MG63 (cell line): ENCODE results near the gene RSBN1L. TPM values are rescaled to one million over a fixed set of nuclear protein-coding genes. Genes with fewer than 3 reads are reported as not detected.
A peak's percentile ranks its signal among the peaks of the same experiment; 100 is the strongest.

Experiments used
- DNase-seq: peaks from one replicate; pipeline ENCODE4 v3.0.0-alpha.2; 2020
- H3K27me3 ChIP-seq: fragments of 250-450 bp; sonication (Bioruptor Pico); 2 replicates; pipeline ENCODE4 v1.5.1; 2020; ENCODE audit warnings: mild to moderate bottlenecking, moderate library complexity
- H3K36me3 ChIP-seq: fragments of 250-450 bp; sonication (Bioruptor Pico); 2 replicates; pipeline ENCODE4 v1.5.1; 2020; ENCODE audit warnings: mild to moderate bottlenecking, moderate library complexity
- H3K4me3 ChIP-seq: fragments of 250-450 bp; sonication (Bioruptor Pico); 2 replicates; pipeline ENCODE4 v1.5.1; 2020; ENCODE audit warnings: mild to moderate bottlenecking, moderate library complexity
- H3K9me3 ChIP-seq: fragments of 250-450 bp; sonication (Bioruptor Pico); 2 replicates; pipeline ENCODE4 v1.5.1; 2020; ENCODE audit warnings: mild to moderate bottlenecking, moderate library complexity
- total RNA-seq: library from RNA; depleted of rRNA; stranded (reverse); fragments of >200 nt; shearing (Covaris generic); gene quantifications from 2 replicates; pipeline ENCODE4 v1.2.3, GENCODE V29; 2014; ENCODE audit warnings: low replicate concordance

RSBN1L gene
- total RNA-seq, 1 experiment from 2014 or later, result 19.1 TPM

DNA sequence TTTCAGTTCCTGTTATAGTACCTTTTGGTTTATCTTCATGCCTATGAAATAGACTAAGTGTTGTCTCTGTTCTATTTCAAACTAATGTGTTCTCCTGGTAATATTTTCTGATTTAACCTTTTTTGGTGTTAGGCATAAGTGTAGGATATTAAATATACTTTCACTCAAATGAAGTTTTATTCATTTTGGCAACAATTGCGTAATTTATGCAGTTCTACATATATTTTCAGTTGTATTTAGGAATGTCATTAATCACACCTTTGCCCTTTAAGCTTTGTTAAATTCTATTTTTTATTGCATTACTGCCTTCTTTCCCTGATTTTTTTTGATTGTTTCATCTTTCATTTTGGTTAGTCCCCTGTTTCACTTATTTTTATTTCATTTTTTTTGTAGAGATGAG lies 47.3 kb downstream of the RSBN1L start:
- Histone ChIP-seq H3K27me3 (no peaks in the 10 kb centered on the region), H3K4me3 (no peak overlapping the region), H3K9me3 (no peaks in the 10 kb centered on the region), H3K36me3 (no peaks in the 10 kb centered on the region; the same call in 1 of the 2 replicates)
- DNase-seq, result no peak

DNA sequence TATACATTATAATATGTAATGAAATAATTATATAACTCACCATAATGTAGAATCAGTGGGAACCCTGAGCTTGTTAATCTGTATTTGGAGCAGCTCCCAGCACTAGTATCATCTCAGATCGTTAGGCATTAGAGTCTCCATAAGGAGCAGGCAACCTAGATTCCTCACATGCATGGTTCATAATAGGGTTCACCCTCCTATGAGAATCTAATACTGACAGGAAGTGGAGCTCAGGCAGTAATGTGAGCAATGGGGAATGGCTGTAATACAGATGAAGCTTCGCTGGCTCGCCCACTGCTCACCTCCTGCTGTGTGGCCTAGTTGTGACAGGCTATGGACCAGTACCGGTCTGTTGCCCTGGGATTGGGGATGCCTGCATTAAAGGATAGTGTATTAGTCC lies 49.5 kb downstream of the RSBN1L start:
- H3K9me3 ChIP-seq, result no peaks in the 10 kb centered on the region
- DNase-seq, result no peak
- no peak overlapping the region for H3K4me3 ChIP-seq
- H3K27me3 ChIP-seq, result no peaks in the 10 kb centered on the region
- no peaks in the 10 kb centered on the region; the same call in 1 of the 2 replicates for H3K36me3 ChIP-seq

DNA sequence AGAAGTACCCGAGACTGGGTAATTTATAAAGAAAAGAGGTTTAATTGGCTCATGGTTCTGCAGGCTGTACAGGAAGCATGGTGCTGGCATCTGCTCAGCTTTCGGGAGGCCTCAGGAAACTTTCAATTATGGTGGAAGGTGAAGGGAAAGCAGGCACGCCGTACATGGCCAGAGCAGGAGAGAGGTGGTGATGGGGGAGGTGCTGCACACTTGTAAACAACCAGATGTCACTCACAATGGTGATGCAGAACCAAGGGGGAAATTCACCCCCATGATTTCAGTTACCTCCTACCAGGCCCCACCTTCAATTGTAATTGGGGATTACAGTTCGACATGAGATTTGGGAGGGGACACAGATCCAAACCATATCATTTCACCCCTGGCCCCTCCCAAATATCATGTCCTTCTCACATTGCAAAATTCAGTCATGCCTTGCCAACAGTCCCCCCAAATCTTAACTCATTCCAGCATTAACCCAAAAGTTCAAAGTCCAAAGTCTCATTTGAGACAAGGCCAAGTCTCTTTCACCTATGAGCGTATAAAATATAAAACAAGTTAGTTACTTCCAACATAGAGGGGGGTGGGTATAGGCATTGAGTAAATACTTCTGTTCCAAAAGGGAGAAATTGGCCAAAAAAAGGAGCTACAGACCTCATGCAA lies 50.0 kb downstream of the RSBN1L start:
- H3K36me3 ChIP-seq, result no peaks in the 10 kb centered on the region; the same call in 1 of the 2 replicates
- no peak overlapping the region for H3K4me3 ChIP-seq
- no peak for DNase-seq
- no peaks in the 10 kb centered on the region for H3K27me3 ChIP-seq
- no peaks in the 10 kb centered on the region for H3K9me3 ChIP-seq

DNA sequence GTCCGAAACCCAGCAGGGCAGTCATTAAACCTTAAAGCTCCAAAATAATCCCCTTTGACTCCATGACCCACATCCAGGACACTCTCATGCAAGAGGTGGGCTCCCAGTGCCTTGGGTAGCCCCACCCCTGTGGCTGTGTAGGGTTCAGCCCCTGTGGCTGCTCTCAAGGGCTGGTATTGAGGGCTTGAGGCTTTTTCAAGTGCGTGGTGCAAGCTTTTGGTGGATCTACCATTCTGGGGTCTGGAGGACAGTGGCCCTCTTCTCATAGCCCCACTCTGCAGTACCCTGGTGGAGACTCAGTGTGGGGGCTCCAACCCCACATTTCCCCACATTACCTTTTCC lies 50.5 kb downstream of the RSBN1L start:
- Histone ChIP-seq H3K4me3 (no peak overlapping the region), H3K27me3 (no peaks in the 10 kb centered on the region), H3K9me3 (no peaks in the 10 kb centered on the region), H3K36me3 (no peaks in the 10 kb centered on the region; the same call in 1 of the 2 replicates)
- DNase-seq, result no peak

DNA sequence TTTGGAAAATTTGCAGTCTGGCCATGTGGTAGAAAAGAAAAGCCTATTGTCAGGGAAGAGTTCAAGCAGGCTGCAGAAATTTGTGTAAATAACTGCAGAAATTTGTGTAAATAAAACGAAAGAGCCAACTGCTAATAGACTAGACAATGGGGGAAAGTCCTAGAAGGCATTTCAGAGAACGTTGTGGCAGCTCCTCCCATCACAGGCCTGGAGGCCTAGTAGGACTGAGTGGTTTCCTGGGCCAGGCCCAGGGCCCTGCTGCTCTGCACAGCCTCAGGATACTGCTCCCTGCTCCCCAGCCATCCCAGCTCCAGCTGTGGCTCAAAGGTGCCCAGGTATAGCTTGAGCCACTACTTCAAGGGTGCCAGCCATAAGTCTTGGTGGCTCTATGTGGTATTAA lies 50.9 kb downstream of the RSBN1L start:
- H3K36me3 ChIP-seq, result no peaks in the 10 kb centered on the region; the same call in 1 of the 2 replicates
- H3K4me3 ChIP-seq, result no peak overlapping the region
- H3K27me3 ChIP-seq, result no peaks in the 10 kb centered on the region
- H3K9me3 ChIP-seq, result no peaks in the 10 kb centered on the region
- no peak for DNase-seq

DNA sequence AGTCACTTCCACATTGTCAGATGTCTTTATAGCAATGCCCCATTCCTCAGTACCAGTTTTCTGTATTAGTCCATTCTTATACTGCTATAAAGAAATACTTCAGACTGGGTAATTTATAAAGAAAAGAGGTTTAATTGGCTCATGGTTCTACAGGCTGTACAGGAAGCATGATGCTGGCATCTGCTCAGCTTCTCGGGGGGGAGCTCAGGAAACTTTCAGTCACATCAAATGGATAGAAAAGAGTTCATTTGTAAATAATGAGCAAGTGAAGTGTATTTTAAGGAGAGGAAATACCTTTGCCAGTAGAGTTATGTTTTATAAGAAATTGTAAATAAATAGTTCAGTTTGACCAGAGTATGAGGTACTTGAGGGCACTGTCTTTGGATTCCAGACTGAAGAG lies 51.5 kb downstream of the RSBN1L start:
- no peaks in the 10 kb centered on the region for H3K27me3 ChIP-seq
- H3K36me3 ChIP-seq, result no peaks in the 10 kb centered on the region; the same call in 1 of the 2 replicates
- no peak for DNase-seq
- H3K4me3 ChIP-seq, result no peak overlapping the region
- H3K9me3 ChIP-seq, result no peaks in the 10 kb centered on the region

DNA sequence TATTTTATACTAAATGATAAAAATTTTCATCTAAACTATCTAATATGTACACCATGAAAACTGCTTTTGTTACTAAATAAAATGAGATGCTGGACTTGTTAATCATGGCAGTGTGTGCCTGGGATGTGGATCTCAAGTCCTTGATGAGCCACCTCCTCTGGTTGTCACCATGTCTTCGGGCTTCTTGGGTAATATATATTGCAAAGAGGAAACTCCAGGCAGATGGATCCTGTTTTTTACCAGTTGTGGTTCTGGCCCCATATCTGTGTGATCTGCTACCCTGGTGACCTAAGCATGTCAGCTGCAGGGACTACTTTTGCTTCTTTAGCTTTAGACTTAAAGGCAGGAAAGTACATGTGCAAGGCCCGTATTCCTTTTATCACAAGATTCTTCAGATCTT lies 55.8 kb downstream of the RSBN1L start:
- no peaks in the 10 kb centered on the region for H3K27me3 ChIP-seq
- H3K36me3 ChIP-seq, result no peaks in the 10 kb centered on the region; the same call in 1 of the 2 replicates

DNA sequence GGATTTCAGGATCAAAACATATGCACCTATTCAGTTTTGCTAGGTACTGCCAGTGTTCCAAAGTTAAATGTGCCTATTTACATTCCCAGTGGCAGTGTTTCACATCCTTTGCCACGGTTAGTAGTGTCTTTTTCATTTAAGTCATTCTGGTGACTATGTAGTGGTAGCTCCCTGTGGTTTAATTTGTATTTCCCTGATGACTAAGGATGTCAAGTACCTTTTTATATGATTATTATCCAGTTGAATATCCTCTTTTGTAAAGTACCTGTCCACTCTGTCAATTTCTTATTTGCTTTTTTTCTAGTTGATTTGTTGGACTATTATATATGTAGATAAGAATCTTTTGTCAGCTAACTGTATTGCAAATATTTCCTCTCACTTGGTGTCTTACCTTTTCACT lies 56.9 kb downstream of the RSBN1L start:
- Histone ChIP-seq H3K4me3 (no peak overlapping the region), H3K36me3 (no peaks in the 10 kb centered on the region; the same call in 1 of the 2 replicates), H3K9me3 (no peaks in the 10 kb centered on the region), H3K27me3 (no peaks in the 10 kb centered on the region)
- no peak for DNase-seq

More for the DNA sequence above, 55.8 kb downstream of the RSBN1L start:
- H3K4me3 ChIP-seq, result no peak overlapping the region
- DNase-seq, result no peak
- no peaks in the 10 kb centered on the region for H3K9me3 ChIP-seq

DNA sequence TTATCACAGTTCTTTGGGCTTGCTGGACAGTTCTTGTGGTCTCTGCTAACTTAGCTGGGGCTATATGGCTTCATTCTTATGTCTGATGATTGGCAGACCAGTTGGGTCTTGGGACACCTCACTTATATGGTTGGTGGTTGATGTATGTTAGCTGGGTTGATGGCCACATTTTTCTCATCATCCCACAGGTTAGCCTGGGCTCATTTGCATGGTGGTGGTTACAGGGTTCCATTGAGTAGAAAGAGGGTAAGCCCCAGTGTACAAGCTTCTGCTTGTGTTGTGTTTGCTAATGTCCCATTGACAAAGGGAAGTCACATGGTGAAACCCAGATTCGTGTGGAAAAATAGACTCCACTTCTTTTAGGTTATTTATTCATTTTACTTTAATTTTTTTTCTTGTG lies 61.3 kb downstream of the RSBN1L start:
- H3K36me3 ChIP-seq, result no peaks in the 10 kb centered on the region
- DNase-seq, result no peak
- H3K9me3 ChIP-seq, result no peaks in the 10 kb centered on the region

DNA sequence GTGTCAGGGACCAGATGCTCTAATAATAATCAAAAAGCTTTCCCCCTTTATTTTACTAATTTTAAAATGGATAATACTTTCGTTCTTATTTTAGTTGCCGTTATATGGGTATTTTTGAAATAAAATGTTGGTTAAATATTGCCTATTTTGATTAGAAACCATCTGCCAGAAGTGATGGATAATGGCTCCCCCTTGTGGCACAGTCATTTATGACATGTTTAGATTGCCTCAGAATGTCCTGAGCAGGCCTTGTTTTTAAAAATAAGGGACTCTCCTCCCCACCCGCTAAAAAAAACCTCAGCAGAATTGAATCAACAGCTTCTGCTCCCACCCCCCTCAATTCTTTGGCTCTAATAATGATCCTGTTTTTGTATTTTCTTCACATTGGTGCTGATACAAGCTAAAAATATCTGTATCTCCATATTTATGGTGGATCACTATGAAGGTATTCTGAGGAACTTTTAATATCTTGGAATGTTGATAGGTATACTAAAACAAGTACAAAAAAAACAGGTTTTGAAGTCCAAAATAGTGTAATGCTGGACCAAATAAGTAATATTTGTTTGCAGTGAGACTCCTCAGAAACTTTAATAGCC lies 63.1 kb downstream of the RSBN1L start:
- no peaks in the 10 kb centered on the region for H3K27me3 ChIP-seq
- H3K4me3 ChIP-seq, result no peak overlapping the region
- H3K9me3 ChIP-seq, result no peaks in the 10 kb centered on the region
- DNase-seq, result peak; percentile 16
- H3K36me3 ChIP-seq, result no peaks in the 10 kb centered on the region

More for the DNA sequence above, 61.3 kb downstream of the RSBN1L start:
- Histone ChIP-seq H3K4me3 (no peak overlapping the region), H3K27me3 (no peaks in the 10 kb centered on the region)

DNA sequence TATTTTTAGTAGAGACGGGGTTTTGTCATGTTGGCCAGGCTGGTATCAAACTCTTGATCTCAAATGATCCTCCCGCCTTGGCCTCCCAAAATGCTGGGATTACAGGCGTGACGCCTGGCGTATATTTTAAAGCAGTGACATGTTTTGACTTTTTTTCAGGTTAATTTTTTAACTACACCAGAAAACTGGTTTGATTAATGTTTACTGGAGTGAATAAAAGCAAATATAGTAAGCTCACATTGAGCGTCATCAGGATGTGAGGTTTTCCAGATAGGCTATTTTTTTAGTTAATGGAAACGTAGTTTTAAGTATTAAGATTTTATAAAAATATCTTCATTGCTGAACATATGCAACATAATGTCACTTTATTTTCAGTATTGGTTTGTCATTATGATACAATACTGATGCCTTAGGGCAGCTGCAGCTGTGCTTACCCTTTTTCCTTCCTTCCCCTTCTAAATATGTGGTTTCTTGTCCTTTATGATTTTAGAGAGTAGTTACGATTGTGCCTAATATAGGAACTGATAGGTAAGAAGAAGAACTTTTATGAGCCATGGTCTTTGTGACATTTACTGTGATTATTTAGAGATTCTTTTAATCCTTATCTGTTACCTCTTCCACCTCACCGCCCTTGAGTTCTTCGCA lies 64.7 kb downstream of the RSBN1L start:
- DNase-seq, result no peak
- Histone ChIP-seq H3K36me3 (no peaks in the 10 kb centered on the region), H3K4me3 (no peak overlapping the region), H3K27me3 (no peaks in the 10 kb centered on the region), H3K9me3 (no peaks in the 10 kb centered on the region)

DNA sequence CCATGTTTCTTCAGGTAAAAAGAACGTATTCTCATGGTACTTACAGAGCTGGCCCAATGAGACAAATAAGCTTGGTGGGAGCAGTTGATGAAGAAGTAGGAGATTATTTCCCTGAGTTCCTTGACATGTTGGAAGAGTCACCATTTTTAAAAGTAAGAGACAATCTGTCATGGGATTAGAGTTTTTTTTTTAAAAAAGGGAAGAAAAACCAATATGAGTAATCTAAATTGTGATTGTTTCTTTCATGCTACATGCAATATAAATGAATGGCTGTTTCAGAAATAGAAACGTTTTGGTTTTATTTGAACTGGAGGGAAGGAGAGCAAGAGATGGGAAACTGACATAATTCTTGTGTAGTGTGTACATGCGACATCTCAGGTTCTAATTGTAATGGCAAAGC lies 69.2 kb downstream of the RSBN1L start:
- DNase-seq, result no peak
- no peaks in the 10 kb centered on the region for H3K9me3 ChIP-seq
- H3K4me3 ChIP-seq, result no peak overlapping the region

DNA sequence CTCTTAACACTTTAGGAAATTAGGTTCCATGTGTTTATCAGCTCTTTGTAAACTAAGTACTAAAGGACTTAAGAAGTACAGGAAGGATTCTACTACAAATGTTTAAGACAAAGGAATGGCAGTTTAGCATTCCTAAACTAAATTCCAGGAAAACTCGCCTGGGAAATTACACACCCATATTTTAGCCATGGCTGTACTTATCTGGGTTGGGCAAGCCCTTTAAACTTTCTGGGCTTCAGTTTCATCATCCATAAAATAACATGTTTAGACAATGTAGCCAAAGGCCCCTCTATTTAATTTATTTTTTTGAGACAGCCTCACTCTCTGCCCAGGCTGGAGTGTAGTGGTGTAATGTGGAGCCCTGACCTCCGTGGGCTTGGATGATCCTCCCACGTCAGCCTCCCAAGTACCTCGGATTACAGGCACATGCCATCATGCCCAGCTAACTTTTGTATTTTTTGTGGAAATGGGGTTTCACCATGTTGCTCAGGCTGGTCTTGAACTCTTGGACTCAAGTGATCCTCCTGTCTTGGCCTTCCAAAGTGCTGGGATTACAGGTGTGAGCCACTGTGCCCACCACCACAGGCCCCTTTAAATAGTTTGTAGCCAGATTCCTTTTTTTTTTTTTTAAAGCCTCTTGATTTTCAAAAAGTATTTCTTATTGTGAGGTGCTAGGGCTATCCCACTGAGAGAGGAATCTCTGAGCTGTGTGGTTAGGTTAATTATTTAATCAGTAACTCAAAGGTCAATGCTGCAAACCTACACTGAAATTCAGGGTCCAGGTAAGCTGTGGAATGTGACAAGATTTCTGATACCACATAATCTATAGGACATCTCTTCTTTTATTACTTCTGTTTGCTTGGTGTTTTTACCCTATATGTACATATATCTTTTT lies 69.9 kb downstream of the RSBN1L start:
- DNase-seq, result no peak

More for the DNA sequence above, 69.2 kb downstream of the RSBN1L start:
- Histone ChIP-seq H3K27me3 (no peaks in the 10 kb centered on the region), H3K36me3 (no peaks in the 10 kb centered on the region; the same call in 1 of the 2 replicates)

DNA sequence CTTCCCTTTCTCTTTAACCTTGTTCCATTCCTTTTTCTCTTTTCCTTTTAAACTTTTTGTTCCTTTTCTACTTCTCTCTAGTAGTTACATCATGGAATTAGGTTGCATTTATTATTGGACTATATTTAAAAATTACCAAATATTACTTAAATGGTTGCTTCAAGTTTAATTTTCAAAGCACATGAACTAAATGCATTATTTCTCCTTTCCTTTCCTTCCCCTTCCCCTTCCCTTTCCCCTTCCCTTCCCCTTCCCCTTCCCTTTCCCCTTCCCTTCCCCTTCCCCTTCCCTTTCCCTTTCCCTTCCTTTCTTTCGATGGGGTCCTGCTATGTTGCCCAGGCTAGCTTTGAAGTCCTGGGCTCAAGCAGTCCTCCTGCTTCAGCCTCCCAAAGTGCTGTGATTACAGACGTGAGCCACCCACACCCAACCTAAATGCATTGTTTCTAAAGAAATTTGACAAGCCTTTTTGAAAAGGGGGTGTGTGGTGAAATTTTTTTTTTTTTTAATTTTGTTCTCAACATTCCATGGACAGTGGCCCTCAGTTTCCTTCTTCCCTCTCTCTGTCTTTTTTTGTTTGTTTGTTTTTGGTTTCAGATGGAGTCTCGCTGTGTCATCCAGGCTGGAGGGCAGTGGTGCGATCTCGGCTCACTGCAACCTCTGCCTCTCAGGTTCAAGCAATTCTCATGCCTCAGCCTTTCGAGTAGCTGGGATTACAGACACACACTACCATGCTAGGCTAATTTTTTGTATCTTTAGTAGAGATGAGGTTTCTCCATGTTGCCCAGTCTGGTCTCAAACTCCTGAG lies 70.7 kb downstream of the RSBN1L start:
- DNase-seq, result no peak
- no peaks in the 10 kb centered on the region; the same call in 1 of the 2 replicates for H3K36me3 ChIP-seq
- no peaks in the 10 kb centered on the region for H3K9me3 ChIP-seq
- no peaks in the 10 kb centered on the region for H3K27me3 ChIP-seq
- H3K4me3 ChIP-seq, result no peak overlapping the region

More for the DNA sequence above, 69.9 kb downstream of the RSBN1L start:
- Histone ChIP-seq H3K4me3 (no peak overlapping the region), H3K9me3 (no peaks in the 10 kb centered on the region), H3K36me3 (no peaks in the 10 kb centered on the region; the same call in 1 of the 2 replicates), H3K27me3 (no peaks in the 10 kb centered on the region)

DNA sequence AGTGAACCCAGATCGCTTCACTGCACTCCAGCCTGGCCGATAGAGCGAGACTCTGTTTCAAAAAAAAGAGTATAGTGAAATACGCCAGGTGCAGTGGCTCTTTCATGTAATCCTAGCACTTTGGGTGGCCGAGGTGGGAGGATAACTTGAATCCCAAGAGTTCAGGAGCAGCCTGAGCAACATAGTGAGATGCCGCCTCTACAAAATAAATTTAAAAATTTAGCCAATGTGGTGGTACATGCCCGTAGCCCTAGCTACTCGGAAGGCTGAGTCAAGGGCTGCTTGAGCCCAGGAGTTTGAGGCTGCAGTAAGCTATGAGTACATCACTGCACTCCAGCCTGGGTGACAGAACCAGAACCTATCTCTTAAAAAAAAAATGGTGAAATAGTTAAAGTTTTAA lies 74.1 kb downstream of the RSBN1L start:
- H3K27me3 ChIP-seq, result no peaks in the 10 kb centered on the region
- no peaks in the 10 kb centered on the region for H3K9me3 ChIP-seq
- H3K4me3 ChIP-seq, result no peak overlapping the region
- no peak for DNase-seq
- peaks cover 12% of the 10 kb centered on the region for H3K36me3 ChIP-seq

DNA sequence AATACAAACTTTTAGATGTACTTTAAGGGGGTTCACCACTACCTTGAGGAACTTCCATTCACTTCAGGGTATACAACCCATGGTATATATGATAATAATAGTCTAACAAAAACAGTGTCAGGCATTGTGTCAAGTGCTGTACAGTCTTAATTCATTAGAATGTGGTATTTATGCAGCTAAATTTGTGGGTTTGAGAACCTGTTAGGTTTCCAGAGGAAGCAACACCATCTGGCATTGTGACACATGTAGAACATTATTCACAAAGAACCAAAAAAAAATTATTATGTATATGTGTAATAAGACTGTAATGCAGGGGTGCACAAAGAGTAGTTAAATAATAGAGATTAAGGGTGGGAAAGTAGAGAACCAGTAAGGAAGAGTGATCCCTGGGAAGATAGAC lies 75.6 kb downstream of the RSBN1L start:
- peaks cover 23% of the 10 kb centered on the region for H3K36me3 ChIP-seq
- H3K4me3 ChIP-seq, result no peak overlapping the region
- no peak for DNase-seq
- H3K27me3 ChIP-seq, result no peaks in the 10 kb centered on the region
- peaks cover 4% of the 10 kb centered on the region for H3K9me3 ChIP-seq
